Endothelial cell of umbilical vein (primary cell): ENCODE results near the gene CEP44. TPM values are rescaled to one million over a fixed set of nuclear protein-coding genes. Genes with fewer than 3 reads are reported as not detected.

ENCODE experiments used
- BruUV-seq: library from RNA; stranded (reverse); fragments of 400-500 nt; replicated peaks from 2 replicates; lab custom pipeline; 2021; lab: Mats Ljungman, UMichigan
- CTCF ChIA-PET: fragments of 300-600, 350-600 bp; sonication (Branson Sonifier 250); formaldehyde crosslinking; loops from one replicate; lab custom pipeline; 2021; ENCODE audit warnings: antibody characterized with exemption, inconsistent platforms; lab: Charles Lee
- POLR2A ChIA-PET: fragments of 300-600, 350-600 bp; sonication (Branson Sonifier 250); formaldehyde crosslinking; loops from one replicate; lab custom pipeline; 2021; ENCODE audit warnings: antibody characterized with exemption, inconsistent platforms; lab: Charles Lee
- DNase-seq: peaks from one replicate; pipeline ENCODE4 v3.0.0-alpha.2; 2011; ENCODE audit warnings: low read depth, low spot score
- FAIRE-seq: peaks from 2 replicates; lab custom pipeline; 2011; peaks lifted over from hg19 to GRCh38; lab: Jason Lieb, UNC
- H2AFZ ChIP-seq: 2 replicates; pipeline ENCODE4 v1.6.0; 2012; ENCODE audit warnings: low read depth, low read length, control low read depth, inconsistent platforms
- H3K27ac ChIP-seq: 2 replicates; pipeline ENCODE4 v1.5.1; 2011; ENCODE audit warnings: low read depth, mild to moderate bottlenecking, control low read depth, low read length, moderate library complexity; ENCODE audit not compliant: insufficient read depth
- H3K27me3 ChIP-seq, 2 experiments: 2 replicates each; pipeline versions ENCODE4 v1.6.0 to v1.6.1; 2011; ENCODE audit warnings: low read length in 2 of 2, mixed read lengths in 1 of 2; ENCODE audit not compliant: control insufficient read depth in 2 of 2, insufficient read depth in 2 of 2
- H3K36me3 ChIP-seq, 2 experiments: 2 replicates in 1 of 2; 3 replicates in 1 of 2; pipeline ENCODE4 v1.5.1; 2011; ENCODE audit warnings: low read length in 2 of 2, mild to moderate bottlenecking in 1 of 2, moderate library complexity in 1 of 2; ENCODE audit not compliant: control insufficient read depth in 2 of 2, insufficient read depth in 2 of 2; ENCODE audit errors: extremely low read depth in 1 of 2
- H3K4me1 ChIP-seq: 3 replicates; pipeline ENCODE4 v1.5.1; 2011; ENCODE audit warnings: mild to moderate bottlenecking, low read length; ENCODE audit not compliant: control insufficient read depth, insufficient read depth; ENCODE audit errors: extremely low read depth
- H3K4me2 ChIP-seq: 2 replicates; pipeline ENCODE4 v1.6.1; 2011; ENCODE audit warnings: low read length, control low read depth, mixed read lengths; ENCODE audit not compliant: insufficient read depth
- H3K4me3 ChIP-seq, 3 experiments: fragments of 200-600 bp in 1 of 3; sonication (generic), shearing (Covaris generic) in 1 of 3; replicated peaks in 1 of 3; 2 replicates each; pipeline ENCODE4 v1.5.1; 2011 to 2016; ENCODE audit warnings: control low read depth in 3 of 3, low read length in 3 of 3, mild to moderate bottlenecking in 2 of 3, inconsistent platforms in 1 of 3, low read depth in 1 of 3, moderate library complexity in 1 of 3; ENCODE audit not compliant: insufficient read depth in 1 of 3
- H3K79me2 ChIP-seq: 2 replicates; pipeline ENCODE4 v1.6.0; 2012; ENCODE audit warnings: low read length, inconsistent platforms; ENCODE audit not compliant: control insufficient read depth, insufficient read depth
- H3K9ac ChIP-seq: replicated peaks from 2 replicates; pipeline ENCODE3; 2011; ENCODE audit warnings: low read length, control low read depth; ENCODE audit not compliant: insufficient read depth; ENCODE audit errors: extremely low read depth
- H3K9me1 ChIP-seq: replicated peaks from 3 replicates; pipeline ENCODE4 v1.6.0; 2011; ENCODE audit warnings: mild to moderate bottlenecking, low read length; ENCODE audit not compliant: control insufficient read depth, insufficient read depth; ENCODE audit errors: extremely low read depth
- H3K9me3 ChIP-seq: replicated peaks from 2 replicates; pipeline ENCODE4 v1.5.1; 2012; ENCODE audit warnings: low read length, inconsistent platforms; ENCODE audit not compliant: control insufficient read depth, insufficient read depth
- H4K20me1 ChIP-seq: replicated peaks from 2 replicates; pipeline ENCODE3; 2011; ENCODE audit warnings: mild to moderate bottlenecking, low read length; ENCODE audit not compliant: control insufficient read depth, insufficient read depth; ENCODE audit errors: extremely low read depth
- CTCF ChIP-seq, 2 donors: IDR thresholded peaks; 1 replicate in 1 of 2; 2 replicates in 1 of 2; pipeline ENCODE4 v1.5.1; 2011; ENCODE audit warnings: low read length in 2 of 2, mild to moderate bottlenecking in 2 of 2, moderate library complexity in 2 of 2, control low read depth in 1 of 2, inconsistent platforms in 1 of 2, low read depth in 1 of 2; ENCODE audit not compliant: insufficient read depth in 1 of 2; ENCODE audit errors: extremely low read depth in 1 of 2
- EZH2 ChIP-seq: IDR thresholded peaks from 2 replicates; pipeline ENCODE4 v1.6.1; 2012; ENCODE audit warnings: borderline replicate concordance, low read depth, mild to moderate bottlenecking, moderate library complexity, low read length, inconsistent platforms; ENCODE audit not compliant: severe bottlenecking
- FOS ChIP-seq: IDR thresholded peaks from 2 replicates; pipeline ENCODE4 v1.6.1; 2011; ENCODE audit warnings: mild to moderate bottlenecking, low read length, moderate library complexity, borderline replicate concordance; ENCODE audit not compliant: insufficient read depth
- GATA2 ChIP-seq: IDR thresholded peaks from 2 replicates; pipeline ENCODE4 v1.7.0; 2011; ENCODE audit warnings: low read depth, mild to moderate bottlenecking, moderate library complexity, mixed read lengths, low read length; ENCODE audit not compliant: insufficient read length, insufficient read depth
- JUN ChIP-seq: IDR thresholded peaks from 2 replicates; pipeline ENCODE4 v1.6.1; 2011; ENCODE audit warnings: borderline replicate concordance, low read depth; ENCODE audit not compliant: insufficient read length, insufficient read depth
- MYC ChIP-seq: IDR thresholded peaks from one replicate; pipeline ENCODE4 v1.6.1; 2011; ENCODE audit warnings: mild to moderate bottlenecking, low read depth, low read length
- POLR2A ChIP-seq: IDR thresholded peaks from 2 replicates; pipeline ENCODE4 v1.6.1; 2012; ENCODE audit warnings: low read depth, mild to moderate bottlenecking, control low read depth, low read length
- POLR2AphosphoS5 ChIP-seq: IDR thresholded peaks from 2 replicates; pipeline ENCODE4 v1.6.1; 2012; ENCODE audit warnings: low read depth, mild to moderate bottlenecking, control low read depth, low read length, moderate library complexity; ENCODE audit not compliant: insufficient read depth
- dilution Hi-C: fragments of 300-500 bp; cut with MboI; formaldehyde crosslinking; loops from one replicate; pipeline ENCODE4 v1.15.0; 2019; ENCODE audit warnings: low sequenced_read_pairs; ENCODE audit not compliant: extremely low pct_ligation_motif_present
- intact Hi-C: fragments of 100-400 bp; cut with micrococcal nuclease; formaldehyde crosslinking; loops from one replicate; pipeline ENCODE4 v1.10.0; 2022
- polyA plus RNA-seq, 4 experiments: library from polyadenylated mRNA; depleted of rRNA in 3 of 4; stranded (reverse) in 3 of 4; unstranded in 1 of 4; fragments of >200 nt; gene quantifications; 2 replicates each; pipeline versions ENCODE4 v1.2.1 to v1.2.3, GENCODE V29; 2011 to 2012; ENCODE audit warnings: missing spikeins in 1 of 4
- total RNA-seq: library from RNA; stranded (reverse); gene quantifications from 2 replicates; pipeline ENCODE4 v1.2.3, GENCODE V29; 2021
- TF ChIP-seq, protein P1 (sequence below): IDR thresholded peaks from 2 replicates; pipeline ENCODE4 v1.6.1; 2011; ENCODE audit not compliant: insufficient read depth, insufficient read length

Gene CEP44
- total and polyA plus RNA-seq, 2 donors (not counting 3 experiments of a cell fraction or from before 2014, with no cell fraction given) = 2.0 to 13.0 TPM

GRCh38 chr4:174358410-174358809, 74.7 kb downstream of the CEP44 start:
- dilution Hi-C loops (no loop called here), intact Hi-C loops (no loop called here)
- H3K36me3 ChIP-seq = no peaks in the 10 kb centered on the region
- no peak for FAIRE-seq
- no TSS peak for BruUV-seq
- no peaks in the 10 kb centered on the region for H3K9me3 ChIP-seq
- no peak overlapping the region for H3K27ac ChIP-seq
- H3K4me2 ChIP-seq = no peak overlapping the region
- H3K79me2 ChIP-seq = no peaks in the 10 kb centered on the region
- POLR2A ChIA-PET = no interaction called here
- CTCF ChIA-PET = no interaction called here
- TF ChIP-seq GATA2 (no peak), MYC (no peak)
- no peak overlapping the region for H3K9ac ChIP-seq
- no peak overlapping the region for H3K4me3 ChIP-seq
- no peaks in the 10 kb centered on the region for H3K4me1 ChIP-seq
- no peak for DNase-seq
- H2AFZ ChIP-seq = no peak overlapping the region
- no peaks in the 10 kb centered on the region for H4K20me1 ChIP-seq
- no peaks in the 10 kb centered on the region for H3K9me1 ChIP-seq
- no peaks in the 10 kb centered on the region for H3K27me3 ChIP-seq

DNA sequence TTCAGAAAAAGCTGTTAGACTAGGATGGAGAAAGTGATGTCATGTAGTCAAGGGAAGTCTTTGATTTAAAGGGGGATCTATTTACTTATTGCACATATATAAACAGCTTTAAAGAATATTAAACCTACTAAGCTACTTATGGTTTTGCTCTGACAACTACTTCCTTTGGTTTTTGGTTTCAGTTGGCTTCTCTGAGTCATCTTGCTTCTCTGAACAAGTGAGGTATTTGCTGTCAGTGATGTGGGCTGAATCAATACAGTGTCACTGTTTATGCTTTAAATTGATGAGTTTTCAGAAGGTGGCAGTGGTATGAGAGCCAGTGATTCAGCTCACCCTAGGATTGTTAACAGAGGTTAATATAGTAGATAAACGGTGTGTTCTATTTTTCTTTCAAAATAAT, 75.1 kb downstream of the CEP44 start:
- FAIRE-seq (no peak), DNase-seq (no peak)
- H3K4me1 ChIP-seq = no peaks in the 10 kb centered on the region
- no peaks in the 10 kb centered on the region for H3K79me2 ChIP-seq
- no TSS peak for BruUV-seq
- no peak overlapping the region for H3K4me2 ChIP-seq
- no peak for TF ChIP-seq CTCF (IDR thresholded peaks at IDR 0.05; ENCODE audit: extremely low read depth in 1 of 2, insufficient read depth in 1 of 2, low read depth in 1 of 2, low read length in 2 of 2)
- no peak for TF ChIP-seq JUN
- no peak for TF ChIP-seq FOS
- no peak for TF ChIP-seq EZH2
- no peak for TF ChIP-seq MYC
- TF ChIP-seq POLR2A = no peak
- no peak for TF ChIP-seq GATA2
- TF ChIP-seq, protein P1, sequence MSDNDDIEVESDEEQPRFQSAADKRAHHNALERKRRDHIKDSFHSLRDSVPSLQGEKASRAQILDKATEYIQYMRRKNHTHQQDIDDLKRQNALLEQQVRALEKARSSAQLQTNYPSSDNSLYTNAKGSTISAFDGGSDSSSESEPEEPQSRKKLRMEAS = no peak
- TF ChIP-seq POLR2AphosphoS5 = no peak
- H3K9me1 ChIP-seq = no peaks in the 10 kb centered on the region
- H4K20me1 ChIP-seq = no peaks in the 10 kb centered on the region
- H3K9ac ChIP-seq = no peak overlapping the region
- intact Hi-C loops (no loop called here), dilution Hi-C loops (no loop called here)
- no peaks in the 10 kb centered on the region for H3K9me3 ChIP-seq
- H3K36me3 ChIP-seq = no peaks in the 10 kb centered on the region
- no peak overlapping the region for H2AFZ ChIP-seq
- POLR2A ChIA-PET = no interaction called here
- CTCF ChIA-PET = no interaction called here
- no peak overlapping the region for H3K4me3 ChIP-seq
- H3K27me3 ChIP-seq = no peaks in the 10 kb centered on the region
- no peak overlapping the region for H3K27ac ChIP-seq
